Heart left ventricle (tissue), 13 donors: ENCODE results near the gene ZCWPW1.

Experiments used
- CTCF ChIP-seq, 12 donors: fragments of 200-600 bp; sonication (generic) in 4 of 12; IDR thresholded peaks; one replicate each; pipeline versions ENCODE4 v1.5.0 to v1.8.0; 2018 to 2022; ENCODE audit warnings: antibody characterized with exemption in 12 of 12, mild to moderate bottlenecking in 5 of 12
- POLR2A ChIP-seq, 2 donors: fragments of 450-650 bp; IDR thresholded peaks; one replicate each; pipeline ENCODE4 v1.6.1; 2017; ENCODE audit warnings: antibody characterized with exemption in 2 of 2, mild to moderate bottlenecking in 2 of 2, moderate library complexity in 2 of 2
- donor health status: ischemic (EF 13 %, LVEDD 7.1; RV severe dilation, severe dysfunction).
- donor health status: DM: no; HTN: yes; CAD: no.
- donor health status: DM: no; HTN: no; CAD: no.
- donor health status: ischemic (EF 25% LVEDD 6.9; RV normal size, moderate dysfunction).
- donor health status: ischemic (EF 25% LVEDD 5.7; RV mildly dilated, moderate dysfunction).
- donor health status: ischemic (EF 35%, LVEDD 5.7; RV mildly dilated, moderate dysfunction).
- donor health status: nonischemic (EF 11% LVEDD 7.7; RV severe dilation, severe dysfunction).
- donor health status: DM: yes; HTN: yes; CAD: no.
- donor health status: PGD.
- donor health status: ischemic (EF 29% LVEDD 5.4; RV normal size, mild dysfunction).
- donor health status: nonischemic (EF 23%, LVEDD 6.1; RV moderate dilation, normal function).

- TF ChIP-seq POLR2A (IDR thresholded peaks at IDR 0.05) (no peak), CTCF (IDR thresholded peaks at IDR 0.05) (no peak)
These were observed 47.0 kb upstream of the ZCWPW1 start for GRCh38 chr7:100475549-100475948.
